ENCODE results near the gene PHACTR3. TPM values are rescaled to one million over a fixed set of nuclear protein-coding genes. Genes with fewer than 3 reads are reported as not detected.

Gene PHACTR3
- total RNA-seq, 1 experiment from 2014 or later, result 0.10 TPM

DNA sequence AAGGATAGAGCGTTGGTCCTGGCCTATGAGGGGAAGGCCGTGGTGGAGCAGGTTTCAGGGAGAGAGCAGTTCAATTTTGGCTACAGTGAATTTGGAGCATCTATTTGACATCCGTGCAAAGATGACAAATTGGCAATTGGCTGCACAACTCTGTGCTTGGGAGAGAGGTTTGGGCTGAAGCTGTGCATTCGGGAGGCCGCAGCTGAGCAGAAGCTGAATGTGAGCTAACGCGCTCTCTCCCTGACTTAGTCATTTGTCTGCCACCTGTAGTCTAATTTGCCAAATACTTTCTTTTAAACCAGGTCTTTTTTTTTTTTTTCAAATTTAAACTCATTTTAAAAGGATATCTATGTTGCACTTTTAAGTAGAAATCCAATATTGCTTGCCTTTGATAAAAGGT, 78.8 kb downstream of the PHACTR3 start:
- intact Hi-C loops (cut with micrococcal nuclease; ENCODE audit: unreplicated experiment) (no loop called here), in situ Hi-C loops (cut with HindIII; ENCODE audit: low pct_unique_long_range_greater_than_20kb, low sequenced_read_pairs) (no loop called here)
- Histone ChIP-seq H3K4me1 (ENCODE audit: control insufficient read depth, insufficient read depth, low read length) (no peaks in the 10 kb centered on the region), H3K27ac (ENCODE audit: low read length) (no peak overlapping the region), H3K4me3 (ENCODE audit: low read depth in 2 of 2, low read length in 2 of 2) (no peak overlapping the region), H3K27me3 (ENCODE audit: control insufficient read depth, insufficient read depth, low read length) (peaks cover 13% of the 10 kb centered on the region), H3K9me3 (ENCODE audit: control insufficient read depth, insufficient read depth, low read depth, low read length) (no peaks in the 10 kb centered on the region), H3K36me3 (ENCODE audit: control insufficient read depth, insufficient read depth, low read length) (no peaks in the 10 kb centered on the region)
- no peak for TF ChIP-seq REST (IDR thresholded peaks at IDR 0.05; ENCODE audit: insufficient read depth in 1 of 2, low read depth in 2 of 2, low read length in 1 of 2)
- no peak for TF ChIP-seq TCF7L2 (IDR thresholded peaks at IDR 0.05; ENCODE audit: low read depth, low read length)
- TF ChIP-seq, protein P1, sequence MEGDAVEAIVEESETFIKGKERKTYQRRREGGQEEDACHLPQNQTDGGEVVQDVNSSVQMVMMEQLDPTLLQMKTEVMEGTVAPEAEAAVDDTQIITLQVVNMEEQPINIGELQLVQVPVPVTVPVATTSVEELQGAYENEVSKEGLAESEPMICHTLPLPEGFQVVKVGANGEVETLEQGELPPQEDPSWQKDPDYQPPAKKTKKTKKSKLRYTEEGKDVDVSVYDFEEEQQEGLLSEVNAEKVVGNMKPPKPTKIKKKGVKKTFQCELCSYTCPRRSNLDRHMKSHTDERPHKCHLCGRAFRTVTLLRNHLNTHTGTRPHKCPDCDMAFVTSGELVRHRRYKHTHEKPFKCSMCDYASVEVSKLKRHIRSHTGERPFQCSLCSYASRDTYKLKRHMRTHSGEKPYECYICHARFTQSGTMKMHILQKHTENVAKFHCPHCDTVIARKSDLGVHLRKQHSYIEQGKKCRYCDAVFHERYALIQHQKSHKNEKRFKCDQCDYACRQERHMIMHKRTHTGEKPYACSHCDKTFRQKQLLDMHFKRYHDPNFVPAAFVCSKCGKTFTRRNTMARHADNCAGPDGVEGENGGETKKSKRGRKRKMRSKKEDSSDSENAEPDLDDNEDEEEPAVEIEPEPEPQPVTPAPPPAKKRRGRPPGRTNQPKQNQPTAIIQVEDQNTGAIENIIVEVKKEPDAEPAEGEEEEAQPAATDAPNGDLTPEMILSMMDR (IDR thresholded peaks at IDR 0.05), result no peak
- no peak for TF ChIP-seq POLR2AphosphoS5 (IDR thresholded peaks at IDR 0.05; ENCODE audit: low read depth, low read length)
- no peak for TF ChIP-seq SIN3A (IDR thresholded peaks at IDR 0.05; ENCODE audit: borderline replicate concordance, insufficient read depth, low read depth, low read length)
- BruUV-seq (replicated peaks), result no TSS peak
- CTCF ChIA-PET, result no interaction called here
- DNase-seq (ENCODE audit: low read depth, low spot score) (no peak), ATAC-seq (no peak)
- POLR2A ChIA-PET, result no interaction called here

DNA sequence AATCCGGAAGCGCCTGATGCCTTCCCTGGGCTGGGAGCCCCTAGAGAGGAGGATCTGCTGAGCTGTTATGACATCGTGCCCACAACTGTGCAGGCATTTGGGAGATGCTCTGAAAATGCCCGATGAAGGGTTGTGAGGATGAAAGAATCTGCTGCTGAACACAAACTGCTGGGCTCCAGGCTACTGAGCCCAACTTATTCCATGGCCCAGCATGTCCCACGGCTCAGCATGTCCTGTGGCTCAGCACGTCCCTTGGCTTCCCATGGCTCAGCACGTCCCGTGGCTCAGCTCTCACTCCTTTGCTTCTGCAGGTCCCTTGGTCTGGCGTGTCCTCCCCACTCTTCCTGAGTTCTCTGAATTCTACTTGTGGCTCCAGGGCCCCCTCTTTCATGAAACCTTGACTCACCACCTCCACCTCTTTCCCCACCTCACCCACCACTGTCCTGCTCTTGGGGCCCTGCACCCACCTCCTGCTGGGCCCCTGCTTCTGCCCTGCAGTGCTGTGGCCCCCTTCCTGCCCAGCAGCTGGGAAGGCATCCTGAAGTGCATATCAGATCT, 80.4 kb downstream of the PHACTR3 start:
- Histone ChIP-seq H3K36me3 (ENCODE audit: control insufficient read depth, insufficient read depth, low read length) (no peaks in the 10 kb centered on the region), H3K4me3 (ENCODE audit: low read depth in 2 of 2, low read length in 2 of 2) (no peak overlapping the region), H3K4me1 (ENCODE audit: control insufficient read depth, insufficient read depth, low read length) (no peaks in the 10 kb centered on the region), H3K9me3 (ENCODE audit: control insufficient read depth, insufficient read depth, low read depth, low read length) (no peaks in the 10 kb centered on the region), H3K27ac (ENCODE audit: low read length) (no peak overlapping the region), H3K27me3 (ENCODE audit: control insufficient read depth, insufficient read depth, low read length) (peaks cover 10% of the 10 kb centered on the region)
- no peak for ATAC-seq
- intact Hi-C loops (cut with micrococcal nuclease; ENCODE audit: unreplicated experiment), result no loop called here
- BruUV-seq (replicated peaks), result no TSS peak
- in situ Hi-C loops (cut with HindIII; ENCODE audit: low pct_unique_long_range_greater_than_20kb, low sequenced_read_pairs), result no loop called here
- ChIA-PET CTCF (no interaction called here), POLR2A (no interaction called here)
- TF ChIP-seq TCF7L2 (IDR thresholded peaks at IDR 0.05; ENCODE audit: low read depth, low read length) (no peak), SIN3A (IDR thresholded peaks at IDR 0.05; ENCODE audit: borderline replicate concordance, insufficient read depth, low read depth, low read length) (no peak), REST (IDR thresholded peaks at IDR 0.05; ENCODE audit: insufficient read depth in 1 of 2, low read depth in 2 of 2, low read length in 1 of 2) (no peak), POLR2AphosphoS5 (IDR thresholded peaks at IDR 0.05; ENCODE audit: low read depth, low read length) (no peak)
- TF ChIP-seq, protein P1 (IDR thresholded peaks at IDR 0.05), result no peak
- DNase-seq (ENCODE audit: low read depth, low spot score), result no peak
